GM21576 (cell line): ENCODE results near the gene HPN.

Experiments used
- ATAC-seq: cut with Tn5 transposase; IDR thresholded peaks from one replicate; pipeline ENCODE4 v1.9.1; 2021; ENCODE audit warnings: mild to moderate bottlenecking, moderate library complexity; ENCODE audit not compliant: unreplicated experiment

Gene HPN

GRCh38 chr19:35060160-35060855, 18.8 kb downstream of the HPN start:
- ATAC-seq = no peak

DNA sequence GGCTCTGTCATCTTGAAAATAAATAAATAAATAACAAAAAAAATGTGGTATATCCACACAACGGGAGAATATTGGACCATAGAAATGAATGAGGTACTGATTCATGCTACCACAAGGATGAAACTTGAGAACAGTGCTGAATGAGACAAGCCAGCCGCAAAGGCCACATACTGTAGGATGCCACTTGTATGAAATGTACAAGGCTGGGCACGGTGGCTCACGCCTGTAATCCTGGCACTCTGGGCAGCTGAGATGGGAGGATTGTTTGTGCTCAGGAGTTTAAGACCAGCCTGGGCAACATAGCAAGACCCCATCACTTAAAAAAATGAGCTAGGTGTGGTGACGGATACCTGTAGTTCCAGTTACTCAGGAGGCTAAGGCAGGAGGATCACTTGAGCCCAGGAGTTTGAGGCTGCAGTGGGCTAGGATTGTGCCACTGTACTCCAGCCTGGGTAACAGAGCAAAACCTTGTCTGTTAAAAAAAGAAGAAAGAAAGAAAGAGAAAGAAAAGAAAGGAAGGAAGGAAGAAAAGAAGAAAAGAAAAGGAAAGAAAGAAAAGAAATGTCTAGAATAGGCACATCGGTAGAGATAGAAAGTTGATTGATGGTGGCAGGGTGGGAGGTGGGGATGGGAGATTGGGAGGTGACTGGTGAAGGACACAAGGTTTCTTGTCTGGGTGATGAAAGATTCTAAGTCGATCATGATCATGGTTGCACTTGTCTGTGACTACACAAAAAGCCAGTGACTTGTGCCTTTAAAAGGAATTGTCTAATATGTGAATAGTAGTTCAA, 20.3 kb downstream of the HPN start:
- no peak for ATAC-seq

DNA sequence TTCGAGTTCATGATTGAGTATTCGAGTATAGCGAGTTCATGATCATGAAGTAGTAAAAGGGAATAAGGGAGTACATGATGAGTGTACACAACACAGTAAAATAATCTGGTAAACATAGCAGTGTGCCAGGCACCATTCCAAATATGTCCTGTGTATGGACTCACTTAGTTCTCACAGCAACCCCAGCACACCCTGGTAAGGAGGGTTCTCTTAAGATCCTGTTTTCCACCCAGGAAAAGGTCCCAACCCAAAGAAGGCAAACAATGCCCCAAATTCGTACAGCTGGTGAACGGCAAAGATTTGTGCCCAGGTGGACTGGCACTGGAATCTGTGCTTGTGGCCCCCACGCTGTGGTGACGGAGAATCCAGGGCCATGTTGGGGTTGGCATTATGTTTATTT, 21.4 kb downstream of the HPN start:
- no peak for ATAC-seq

GRCh38 chr19:35063940-35064818, 22.7 kb downstream of the HPN start:
- ATAC-seq = no peak

- no peak for ATAC-seq
Measured at GRCh38 chr19:35065574-35065973, 24.1 kb downstream of the HPN start.

GRCh38 chr19:35066121-35066520, 24.6 kb downstream of the HPN start:
- no peak for ATAC-seq

DNA sequence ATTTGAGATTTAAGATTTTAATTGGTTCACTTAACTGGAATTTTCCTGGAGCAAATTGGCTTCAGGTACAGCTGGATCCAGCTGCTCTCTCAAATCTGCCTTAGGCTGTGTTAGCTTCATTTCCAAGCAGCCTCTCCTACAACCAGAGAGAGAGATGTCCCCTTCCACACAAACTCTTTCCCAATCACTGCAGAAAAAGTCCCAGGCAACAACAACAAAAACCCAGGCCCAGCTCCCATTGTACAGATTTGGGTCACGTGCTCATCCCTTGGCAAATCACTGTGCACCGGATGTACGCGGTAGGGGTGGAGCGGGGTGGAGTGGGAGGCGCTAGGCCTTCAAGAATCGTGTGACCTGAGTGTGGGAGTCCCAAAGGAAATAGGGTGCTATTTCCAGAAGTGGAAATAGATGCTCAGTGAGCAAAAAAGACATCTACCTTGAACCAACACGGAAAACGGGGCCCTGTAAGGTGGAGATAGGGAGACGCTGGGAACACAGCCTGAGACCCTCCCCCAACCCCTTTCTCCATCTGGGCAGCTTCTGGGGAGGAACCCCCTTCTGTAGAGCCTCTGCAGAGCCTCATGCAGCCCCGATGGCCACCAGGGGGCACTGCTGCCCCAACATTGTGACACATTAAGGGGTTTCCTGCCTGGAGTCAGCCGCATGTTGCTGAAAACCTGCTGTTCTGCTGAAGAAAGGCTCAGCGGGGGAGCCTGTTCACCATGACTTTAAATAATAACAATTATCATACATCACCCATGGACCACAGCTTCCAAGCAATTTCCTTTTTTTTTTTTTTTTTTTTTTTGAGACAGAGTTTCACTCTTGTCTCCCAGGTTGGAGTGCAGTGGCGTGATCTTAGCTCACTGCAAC, 25.4 kb downstream of the HPN start:
- no peak for ATAC-seq

- ATAC-seq = no peak
Measured at GRCh38 chr19:35068941-35069634, 27.6 kb downstream of the HPN start.

GRCh38 chr19:35069696-35070095, 28.2 kb downstream of the HPN start:
- no peak for ATAC-seq

GRCh38 chr19:35070471-35070870, 28.9 kb downstream of the HPN start:
- no peak for ATAC-seq

GRCh38 chr19:35073516-35073915, 32.0 kb downstream of the HPN start:
- no peak for ATAC-seq

DNA sequence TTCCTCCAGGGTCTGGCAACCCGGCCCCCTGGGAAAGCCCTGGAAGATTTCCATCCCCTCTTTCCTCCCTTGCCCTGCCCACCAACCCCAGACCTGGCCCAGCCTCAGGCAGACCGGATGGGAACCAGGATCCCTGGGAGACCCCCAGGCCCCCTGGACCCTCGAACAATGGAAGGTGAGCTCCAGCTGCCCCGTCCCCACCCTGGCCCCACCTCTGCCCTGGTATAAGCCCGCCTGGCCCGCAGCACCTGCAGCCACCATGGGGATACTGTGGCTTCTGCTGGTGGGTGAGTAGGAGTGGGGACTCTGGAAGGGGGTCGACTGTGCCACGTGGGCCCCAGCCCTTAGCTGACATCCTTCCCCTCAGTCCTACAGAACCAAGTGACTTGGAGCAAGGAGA, 32.4 kb downstream of the HPN start:
- ATAC-seq = no peak

DNA sequence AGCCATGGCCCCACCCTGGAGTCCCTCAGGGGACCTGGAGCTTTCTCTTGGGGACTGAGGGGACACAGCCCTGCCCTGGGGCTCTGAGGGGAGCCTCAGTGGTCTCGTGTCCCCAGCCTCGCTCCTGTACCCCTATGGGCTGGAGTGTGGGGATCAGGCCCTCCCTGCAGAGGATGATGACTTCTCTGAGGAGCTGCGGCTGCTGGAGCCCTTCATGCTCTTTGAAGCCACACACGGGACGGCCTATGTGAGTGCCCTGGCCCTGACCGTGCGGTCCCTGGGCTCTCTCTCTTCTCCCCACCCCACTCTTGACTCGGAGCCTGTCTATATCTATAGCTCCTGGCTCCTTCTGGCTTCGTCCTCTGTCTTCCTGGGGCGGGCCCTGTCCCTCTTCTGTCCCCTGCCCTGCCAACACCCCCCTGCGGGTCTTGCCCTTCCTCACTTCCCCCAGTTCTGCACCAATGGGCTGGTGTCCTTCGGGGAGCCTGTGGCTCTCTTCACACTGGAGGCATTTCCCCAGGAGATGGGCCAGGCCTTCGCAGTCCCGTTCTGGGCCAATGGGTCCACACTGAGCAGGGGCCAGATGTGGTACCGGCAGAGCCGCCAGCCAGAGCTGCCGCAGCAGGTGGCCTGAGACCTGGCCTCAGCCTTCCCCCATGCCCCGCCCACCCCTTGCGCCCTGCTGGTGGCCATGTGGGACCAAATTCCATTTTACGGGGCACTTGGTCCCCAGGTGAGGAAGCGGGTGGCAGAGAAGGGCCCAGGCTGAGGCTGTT, 33.1 kb downstream of the HPN start:
- no peak for ATAC-seq

- ATAC-seq = no peak
Measured at GRCh38 chr19:35075202-35076025, 33.9 kb downstream of the HPN start.

DNA sequence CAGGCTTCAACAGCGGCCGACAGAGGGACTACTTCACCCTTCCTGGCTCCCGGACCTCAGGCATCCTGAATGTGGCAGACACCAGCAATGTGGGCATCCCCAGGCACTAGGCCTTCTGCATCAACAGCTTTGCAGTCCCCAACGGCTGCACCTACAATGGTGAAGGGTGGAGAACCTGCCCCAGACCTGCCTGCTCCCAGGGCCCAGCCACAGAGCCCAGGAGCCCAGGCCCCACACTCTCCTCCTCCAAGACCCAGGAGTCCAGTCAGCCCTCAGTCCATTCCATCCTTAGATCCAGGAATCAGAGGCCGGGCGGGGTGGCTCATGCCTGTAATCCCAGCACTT, 34.5 kb downstream of the HPN start:
- no peak for ATAC-seq

DNA sequence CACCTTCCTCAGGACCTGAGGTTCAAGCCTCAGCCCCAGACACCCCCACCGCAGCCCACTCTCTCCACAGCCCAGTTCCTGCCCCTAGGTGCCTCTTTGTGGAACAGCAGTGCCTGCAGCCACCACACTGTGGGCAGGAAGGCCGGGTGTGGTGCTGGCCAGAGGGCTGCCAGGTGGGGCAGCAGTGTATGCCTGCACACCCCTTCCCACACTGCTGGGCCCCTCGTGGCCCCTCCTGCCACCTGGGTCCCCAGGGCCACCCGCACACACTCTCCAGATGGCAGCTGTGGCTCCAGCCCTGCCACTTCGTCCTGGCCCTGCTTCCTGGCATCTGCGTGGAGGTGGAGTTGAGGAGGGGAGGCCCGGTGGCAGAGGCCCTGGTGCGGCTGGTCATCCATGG, 35.1 kb downstream of the HPN start:
- no peak for ATAC-seq

DNA sequence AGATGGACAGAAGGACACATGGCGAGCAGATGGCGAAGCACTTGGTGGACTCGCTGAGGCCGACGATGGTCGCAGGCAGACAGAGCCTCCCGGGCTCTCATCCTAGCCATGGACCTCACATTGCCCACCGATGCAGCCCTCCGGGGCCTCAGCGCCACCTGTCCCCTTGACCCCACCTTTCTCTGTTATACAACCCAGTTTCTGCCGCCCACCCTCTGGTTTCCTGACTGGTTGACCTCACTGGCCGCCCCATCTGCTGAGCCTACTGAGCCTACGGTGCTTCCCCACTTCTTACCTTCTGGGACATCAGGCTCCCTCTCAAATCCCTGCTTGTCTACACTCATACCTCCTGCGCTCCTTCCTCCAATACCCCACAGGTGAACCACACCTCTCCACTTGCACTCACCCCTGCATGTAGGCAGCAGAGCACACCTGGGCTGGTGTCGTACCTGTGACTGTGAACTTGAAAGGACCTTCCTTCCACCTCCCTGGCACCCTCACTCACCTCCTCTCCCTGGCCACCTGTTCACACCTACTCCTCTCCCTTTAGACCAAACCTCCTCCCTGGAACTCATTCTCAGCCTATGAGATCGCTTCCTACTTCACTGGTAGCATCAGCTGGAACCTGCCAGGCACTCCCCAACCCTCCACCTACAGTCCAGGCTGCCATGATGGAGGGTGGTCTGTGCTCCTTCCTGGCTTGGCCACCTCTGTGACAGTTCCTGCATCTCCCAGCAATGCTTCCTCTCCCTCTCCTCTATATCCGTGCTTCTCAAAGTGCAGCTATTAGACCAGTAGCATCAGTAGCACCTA, 36.1 kb downstream of the HPN start:
- no peak for ATAC-seq

GRCh38 chr19:35079826-35080225, 38.3 kb downstream of the HPN start:
- ATAC-seq = no peak
